K562 (cell line): ENCODE measurements around the gene PGLYRP4. TPM values are rescaled to one million over a fixed set of nuclear protein-coding genes. Genes with fewer than 3 reads are reported as not detected.

ENCODE experiments used
- COPS2 ChIP-seq: fragments of 450-650 bp; conservative IDR thresholded peaks from 2 replicates; pipeline ENCODE4 v1.6.1; 2016; ENCODE audit warnings: mild to moderate bottlenecking, moderate library complexity
- E2F4 ChIP-seq: sonication (generic); formaldehyde crosslinking; IDR thresholded peaks from 2 replicates; pipeline ENCODE4 v1.8.0; 2022; ENCODE audit warnings: mild to moderate bottlenecking, low read depth, missing genetic modification reagents
- ERF ChIP-seq: fragments of 450-650 bp; formaldehyde crosslinking; IDR thresholded peaks from 2 replicates; pipeline ENCODE4 v1.4.0; 2020; ENCODE audit warnings: mild to moderate bottlenecking, mixed read lengths
- ETV5 ChIP-seq: sonication (generic); formaldehyde crosslinking; IDR thresholded peaks from 2 replicates; pipeline ENCODE4 v1.4.0; 2020; ENCODE audit warnings: low read depth, mild to moderate bottlenecking, missing genetic modification reagents
- GATAD2B ChIP-seq: fragments of 450-650 bp; IDR thresholded peaks from 2 replicates; pipeline ENCODE4 v1.6.1; 2017; ENCODE audit warnings: mild to moderate bottlenecking, borderline replicate concordance
- MCM3 ChIP-seq: fragments of 450-650 bp; IDR thresholded peaks from 2 replicates; pipeline ENCODE4 v1.6.1; 2016
- NFE2 ChIP-seq: IDR thresholded peaks from 2 replicates; pipeline ENCODE4 v1.6.1; 2014; ENCODE audit warnings: antibody characterized with exemption, low read depth
- PKNOX1 ChIP-seq: fragments of 450-650 bp; IDR thresholded peaks from 2 replicates; pipeline ENCODE4 v1.6.1; 2016
- PRDM10 ChIP-seq: fragments of 450-650 bp; IDR thresholded peaks from 2 replicates; pipeline ENCODE4 v1.6.1; 2018; ENCODE audit not compliant: partially characterized antibody
- ZNF512 ChIP-seq: IDR thresholded peaks from 2 replicates; pipeline ENCODE4 v1.6.1; 2016; ENCODE audit warnings: missing genetic modification characterization, missing compliant biosample characterization
- ZNF780A ChIP-seq: fragments of 250-450 bp; sonication (Bioruptor Pico); IDR thresholded peaks from 2 replicates; pipeline ENCODE4 v1.5.0; 2021; ENCODE audit warnings: mild to moderate bottlenecking
- polyA plus RNA-seq, 8 experiments: library from polyadenylated mRNA; depleted of rRNA in 4 of 8; stranded (reverse) in 5 of 8; unstranded in 3 of 8; fragments of >200 nt; fragmentation: Nextera tagmentation in 2 of 8; fragmentation: Illumina TruSeq in 1 of 8; extraction: Ambion mirVana in 2 of 8; extraction: Trizol in 1 of 8; gene quantifications; 2 replicates each; pipeline versions ENCODE4 v1.2.1 to v1.2.3, GENCODE V29; 2011 to 2014; ENCODE audit warnings: inconsistent platforms in 1 of 8, missing spikeins in 1 of 8
- total RNA-seq, 7 experiments: library from RNA; depleted of rRNA in 6 of 7; stranded (reverse); fragments of >200 nt in 6 of 7; fragmentation: Illumina TruSeq in 2 of 7; extraction: Trizol in 2 of 7; gene quantifications; 2 replicates each; pipeline versions ENCODE4 v1.2.1 to v1.2.3, GENCODE V29; 2011 to 2021; ENCODE audit warnings: low replicate concordance in 1 of 7

The PGLYRP4 gene
- total and polyA plus RNA-seq, 9 of the 15 experiments (the other 6 are each of a cell fraction or from before 2014, with no cell fraction given): 0.06 to 0.13 (median 0.11) TPM; not detected in 6

GRCh38 chr1:153343040-153343681, 5.5 kb downstream of the PGLYRP4 start (continued):
- TF ChIP-seq COPS2 (no peak), ETV5 (CRISPR knock-in tag) (0 out of 2 replicates have a peak, but pooled peaks have one; percentile 1), ZNF780A (no peak), ERF (CRISPR knock-in tag) (no peak), E2F4 (CRISPR knock-in tag) (no peak), GATAD2B (no peak), PKNOX1 (peak; percentile 64; the same call in 1 of the 2 replicates), ZNF512 (tag) (peak; percentile 43), NFE2 (no peak), PRDM10 (no peak), MCM3 (no peak)
